CD4-positive, alpha-beta T cell treated with Interleukin-15 for 1 hour (primary cell): Measurements from ENCODE around the gene SF3A1.

Source experiments
- DNase-seq: peaks from one replicate; pipeline ENCODE4 v3.0.0-alpha.2; 2020

SF3A1 gene

DNA sequence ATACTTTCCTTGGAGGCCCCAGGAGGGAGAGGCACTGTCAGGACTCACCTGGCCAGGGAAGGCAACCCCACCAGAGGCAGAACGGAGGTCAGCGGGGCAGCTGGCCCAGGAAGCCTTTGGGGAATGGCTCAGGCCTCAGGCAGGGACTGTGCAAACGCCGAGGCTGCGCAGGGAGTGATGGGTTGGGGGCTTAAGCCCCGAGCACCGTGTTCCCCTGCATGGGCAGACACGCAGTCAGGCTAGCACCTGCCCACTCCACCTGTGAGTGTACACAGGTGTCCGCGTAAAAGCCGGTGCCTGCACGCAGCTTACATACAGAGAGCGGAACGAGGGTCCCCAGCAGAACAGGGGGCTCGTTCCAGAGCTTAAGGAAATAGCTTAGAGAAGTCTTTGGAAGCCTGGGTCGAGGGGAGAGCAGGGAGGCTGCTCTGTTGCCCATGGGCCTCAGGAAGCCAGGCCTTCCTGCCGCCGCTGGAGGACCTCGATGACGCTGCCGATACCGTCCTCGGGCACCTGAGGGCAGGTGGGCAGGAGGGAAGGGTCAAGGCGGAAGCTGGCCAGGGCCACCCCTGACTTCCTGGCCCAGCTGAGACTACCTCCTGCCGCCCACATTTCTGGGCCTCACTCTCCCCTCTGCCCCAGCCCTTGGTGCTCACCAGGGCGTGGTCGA is 71.4 kb downstream of the SF3A1 start:
- no peak for DNase-seq

GRCh38 chr22:30284666-30285065 is 72.0 kb downstream of the SF3A1 start:
- DNase-seq: no peak

DNA sequence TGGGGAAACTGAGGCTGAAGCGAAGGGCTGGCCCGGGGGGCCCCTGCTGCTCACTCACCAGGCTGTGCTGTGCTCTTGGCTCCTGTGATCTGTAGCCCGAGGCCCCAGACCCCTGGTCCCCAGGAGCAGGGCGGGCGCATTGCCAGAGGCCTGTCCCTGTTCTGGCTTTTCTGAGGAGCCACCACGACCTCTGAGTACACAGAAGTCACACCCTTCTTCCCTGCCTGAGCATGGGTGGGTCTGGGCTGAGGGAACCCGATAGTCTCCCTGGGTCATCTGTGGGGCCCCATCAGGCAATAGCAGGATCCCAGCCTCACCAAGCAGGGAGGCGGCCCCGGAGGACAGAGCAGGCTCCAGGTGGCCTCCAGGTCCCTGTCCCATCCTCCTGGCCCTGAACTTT is 72.5 kb downstream of the SF3A1 start:
- no peak for DNase-seq

GRCh38 chr22:30283342-30283741 is 73.4 kb downstream of the SF3A1 start:
- DNase-seq: no peak

DNA sequence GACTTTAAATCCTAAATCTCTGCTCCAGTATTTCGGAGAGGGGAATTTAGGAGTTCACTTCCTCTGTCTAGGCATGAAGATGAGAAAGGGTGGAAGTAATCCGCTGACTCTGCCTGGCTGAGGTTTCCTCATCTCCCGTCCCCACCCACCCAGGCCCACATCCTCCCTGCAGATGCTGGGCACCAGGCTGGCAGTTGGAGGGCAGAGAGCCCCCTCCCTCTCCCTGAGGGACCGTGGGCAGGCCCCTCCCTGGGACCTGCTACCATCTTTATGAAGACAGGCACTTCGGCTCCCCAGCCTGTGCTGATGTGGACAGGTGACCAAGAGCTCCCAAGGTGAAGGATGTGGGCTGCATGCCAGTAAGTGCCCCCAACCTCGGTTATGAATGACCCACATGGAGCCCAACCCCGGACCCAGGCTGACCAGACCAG is 74.1 kb downstream of the SF3A1 start:
- no peak for DNase-seq
